ENCODE measurements around the gene CACNG7. TPM values are rescaled to one million over a fixed set of nuclear protein-coding genes. Genes with fewer than 3 reads are reported as not detected.

Gene CACNG7
- total and polyA plus RNA-seq, 10 of the 15 experiments (the other 5 are each of a cell fraction or from before 2014, with no cell fraction given) = not detected

DNA sequence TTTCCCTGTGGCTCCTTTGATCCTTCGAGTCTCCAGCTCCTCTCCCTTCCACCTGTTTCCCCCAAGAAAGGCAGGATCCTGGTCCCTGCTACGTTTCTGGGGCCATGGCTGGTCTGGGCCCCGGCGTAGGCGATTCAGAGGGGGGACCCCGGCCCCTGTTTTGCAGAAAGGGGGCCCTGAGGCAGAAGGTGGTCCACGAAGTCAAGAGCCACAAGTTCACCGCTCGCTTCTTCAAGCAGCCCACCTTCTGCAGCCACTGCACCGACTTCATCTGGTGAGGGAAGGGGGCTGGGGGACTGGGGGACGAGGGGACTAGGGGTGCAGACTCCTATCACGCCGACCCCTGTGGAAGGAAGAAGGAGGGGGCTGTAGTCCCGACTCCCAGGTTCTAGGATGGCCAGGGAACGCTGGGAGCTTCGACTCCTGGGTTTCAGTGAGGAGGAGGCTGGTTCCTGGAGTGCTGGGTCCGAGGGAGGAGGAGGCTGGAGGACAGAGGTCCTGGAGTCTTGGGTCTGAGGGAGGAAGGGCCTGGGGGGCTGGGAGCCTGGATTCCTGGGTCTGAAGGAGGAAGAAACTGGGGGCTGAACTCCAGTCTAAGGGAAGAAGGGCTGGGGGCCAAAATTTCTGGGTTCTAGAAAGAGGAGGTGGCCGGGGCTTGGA is 26.6 kb upstream of the CACNG7 start (continued):
- TF ChIP-seq NFIC (IDR thresholded peaks at IDR 0.05; ENCODE audit: low read depth, low read length) (no peak), CHD2 (IDR thresholded peaks at IDR 0.05; ENCODE audit: borderline replicate concordance, low read depth, low read length) (no peak), CBX3 (IDR thresholded peaks at IDR 0.05; ENCODE audit: borderline replicate concordance, low read depth) (no peak), TCF12 (IDR thresholded peaks at IDR 0.05; ENCODE audit: low read depth, low read length) (no peak), RELA (IDR thresholded peaks at IDR 0.05; ENCODE audit: borderline replicate concordance, partially characterized antibody) (no peak), SMC3 (IDR thresholded peaks at IDR 0.05; ENCODE audit: borderline replicate concordance, low read length) (no peak), PAX5 (IDR thresholded peaks at IDR 0.05; ENCODE audit: borderline replicate concordance, low read depth, low read length) (no peak), FOS (IDR thresholded peaks at IDR 0.05; ENCODE audit: borderline replicate concordance, extremely low read depth, insufficient read length) (no peak)
- TF ChIP-seq, protein P1, sequence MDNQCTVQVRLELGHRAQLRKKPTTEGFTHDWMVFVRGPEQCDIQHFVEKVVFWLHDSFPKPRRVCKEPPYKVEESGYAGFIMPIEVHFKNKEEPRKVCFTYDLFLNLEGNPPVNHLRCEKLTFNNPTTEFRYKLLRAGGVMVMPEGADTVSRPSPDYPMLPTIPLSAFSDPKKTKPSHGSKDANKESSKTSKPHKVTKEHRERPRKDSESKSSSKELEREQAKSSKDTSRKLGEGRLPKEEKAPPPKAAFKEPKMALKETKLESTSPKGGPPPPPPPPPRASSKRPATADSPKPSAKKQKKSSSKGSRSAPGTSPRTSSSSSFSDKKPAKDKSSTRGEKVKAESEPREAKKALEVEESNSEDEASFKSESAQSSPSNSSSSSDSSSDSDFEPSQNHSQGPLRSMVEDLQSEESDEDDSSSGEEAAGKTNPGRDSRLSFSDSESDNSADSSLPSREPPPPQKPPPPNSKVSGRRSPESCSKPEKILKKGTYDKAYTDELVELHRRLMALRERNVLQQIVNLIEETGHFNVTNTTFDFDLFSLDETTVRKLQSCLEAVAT (IDR thresholded peaks at IDR 0.05) = no peak

DNA sequence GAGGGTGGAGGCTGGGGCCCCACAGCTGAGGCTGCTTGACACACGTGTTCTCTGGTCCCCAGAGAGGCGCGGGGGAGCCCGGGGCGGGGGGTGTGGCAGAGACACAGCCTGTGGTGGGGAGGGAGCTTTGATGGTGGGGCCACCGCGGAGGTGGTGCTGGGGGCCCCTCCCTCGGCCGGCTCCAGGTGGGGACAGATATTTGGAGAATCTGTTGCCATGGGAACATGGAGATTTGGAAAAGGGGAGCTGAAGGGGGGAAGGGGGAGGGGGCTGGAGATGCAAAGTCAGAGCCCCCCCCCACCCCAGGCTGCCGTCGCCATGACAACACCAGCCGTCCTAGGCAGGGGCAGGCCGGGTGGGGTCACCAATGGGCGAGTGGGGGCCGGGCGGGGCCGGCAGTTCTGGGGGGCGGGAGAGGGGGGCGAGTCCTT is 25.8 kb upstream of the CACNG7 start:
- Histone ChIP-seq H3K9ac (ENCODE audit: control insufficient read depth, insufficient read depth, low read length) (no peak overlapping the region), H4K20me1 (ENCODE audit: control insufficient read depth, insufficient read depth) (no peaks in the 10 kb centered on the region), H3K79me2 (ENCODE audit: control insufficient read depth, insufficient read depth, low read length) (no peaks in the 10 kb centered on the region), H3K27me3 (replicated peaks in 1 of 2; ENCODE audit: control insufficient read depth in 2 of 2, insufficient read depth in 2 of 2, low read length in 1 of 2) (no peaks in the 10 kb centered on the region), H3K4me3 (no peak overlapping the region), H3K9me3 (replicated peaks; ENCODE audit: control insufficient read depth, insufficient read depth, low read length) (no peaks in the 10 kb centered on the region; the same call in 2 of the 3 replicates), H3K4me2 (ENCODE audit: control insufficient read depth, insufficient read depth) (no peak overlapping the region), H3K27ac (ENCODE audit: control insufficient read depth, insufficient read depth) (no peak overlapping the region), H2AFZ (ENCODE audit: control insufficient read depth, low read depth, low read length) (no peak overlapping the region), H3K4me1 (ENCODE audit: control insufficient read depth, insufficient read depth, low read length) (no peaks in the 10 kb centered on the region), H3K36me3 (ENCODE audit: control insufficient read depth in 2 of 2, insufficient read depth in 2 of 2, low read length in 1 of 2) (no peaks in the 10 kb centered on the region)
- in situ Hi-C loops (cut with MboI) = no loop called here
- ChIA-PET POLR2A (no interaction called here), SMC1A (ENCODE audit: uncharacterized antibody, unreplicated experiment) (no interaction called here), RAD21 (ENCODE audit: unreplicated experiment) (no interaction called here), CTCF (no interaction called here)
- 0% methylated on average over 5 of the region's 19 CpGs for WGBS (ENCODE audit: insufficient coverage, insufficient replicate concordance, low lambda C conversion rate, missing lambda C conversion rate)
- BruUV-seq (replicated peaks) = no TSS peak
- FAIRE-seq (no peak), DNase-seq (ENCODE audit: low read depth, low spot score) (no peak), ATAC-seq (no peak)
- intact Hi-C loops (cut with micrococcal nuclease; ENCODE audit: unreplicated experiment) = no loop called here
- TF ChIP-seq YY1 (IDR thresholded peaks at IDR 0.05; ENCODE audit: low read depth, low read length) = no peak
- TF ChIP-seq, protein P2, sequence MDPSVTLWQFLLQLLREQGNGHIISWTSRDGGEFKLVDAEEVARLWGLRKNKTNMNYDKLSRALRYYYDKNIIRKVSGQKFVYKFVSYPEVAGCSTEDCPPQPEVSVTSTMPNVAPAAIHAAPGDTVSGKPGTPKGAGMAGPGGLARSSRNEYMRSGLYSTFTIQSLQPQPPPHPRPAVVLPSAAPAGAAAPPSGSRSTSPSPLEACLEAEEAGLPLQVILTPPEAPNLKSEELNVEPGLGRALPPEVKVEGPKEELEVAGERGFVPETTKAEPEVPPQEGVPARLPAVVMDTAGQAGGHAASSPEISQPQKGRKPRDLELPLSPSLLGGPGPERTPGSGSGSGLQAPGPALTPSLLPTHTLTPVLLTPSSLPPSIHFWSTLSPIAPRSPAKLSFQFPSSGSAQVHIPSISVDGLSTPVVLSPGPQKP (IDR thresholded peaks at IDR 0.05; ENCODE audit: low read depth, low read length) = no peak
- TF ChIP-seq, protein P3, sequence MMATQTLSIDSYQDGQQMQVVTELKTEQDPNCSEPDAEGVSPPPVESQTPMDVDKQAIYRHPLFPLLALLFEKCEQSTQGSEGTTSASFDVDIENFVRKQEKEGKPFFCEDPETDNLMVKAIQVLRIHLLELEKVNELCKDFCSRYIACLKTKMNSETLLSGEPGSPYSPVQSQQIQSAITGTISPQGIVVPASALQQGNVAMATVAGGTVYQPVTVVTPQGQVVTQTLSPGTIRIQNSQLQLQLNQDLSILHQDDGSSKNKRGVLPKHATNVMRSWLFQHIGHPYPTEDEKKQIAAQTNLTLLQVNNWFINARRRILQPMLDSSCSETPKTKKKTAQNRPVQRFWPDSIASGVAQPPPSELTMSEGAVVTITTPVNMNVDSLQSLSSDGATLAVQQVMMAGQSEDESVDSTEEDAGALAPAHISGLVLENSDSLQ (IDR thresholded peaks at IDR 0.05) = no peak

All from GM12878 (cell line).